GM19099 (cell line): Measurements from ENCODE around the gene CAPG.

Source experiments
- POLR2A ChIP-seq: IDR thresholded peaks from 3 replicates; pipeline ENCODE4 v1.6.1; 2011; ENCODE audit warnings: low read depth; ENCODE audit not compliant: insufficient read length; ENCODE audit errors: extremely low read depth

The CAPG gene

GRCh38 chr2:85429924-85430289 is 19.7 kb upstream of the CAPG start:
- TF ChIP-seq POLR2A: no peak

DNA sequence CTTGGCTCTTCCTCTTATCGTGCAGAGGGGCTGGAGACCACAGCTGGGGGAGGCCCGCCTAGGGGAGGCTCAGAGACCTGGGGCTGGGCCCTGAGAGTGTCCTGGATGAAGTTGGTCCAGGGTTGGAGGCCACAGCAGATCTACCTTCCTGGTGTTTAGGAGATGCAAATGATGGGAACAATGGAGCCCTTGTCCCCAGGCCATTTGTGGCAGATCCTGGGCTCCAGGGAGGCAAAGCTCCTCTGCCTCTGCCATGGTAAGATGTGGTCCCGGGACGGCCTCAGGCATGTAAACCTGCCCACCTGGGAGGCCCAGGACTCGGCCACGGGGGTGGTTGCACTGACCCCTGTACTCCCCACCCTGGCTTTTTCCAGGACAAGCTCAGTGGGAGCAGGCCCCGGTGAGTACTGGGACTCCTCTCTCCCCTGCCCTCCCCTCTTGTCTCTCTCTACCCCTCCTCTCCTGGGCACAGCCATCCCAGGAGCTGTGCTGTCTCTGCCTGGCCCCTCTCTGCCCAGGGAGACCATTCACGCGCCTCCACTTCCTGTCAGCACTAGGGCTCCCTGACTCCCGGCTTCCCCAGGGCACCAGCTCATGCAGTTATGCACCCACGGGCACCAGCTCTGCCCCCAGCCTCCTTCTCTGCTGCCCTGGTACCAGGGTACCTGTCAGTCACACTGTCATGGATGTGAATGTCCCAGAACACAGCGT is 19.2 kb upstream of the CAPG start:
- no peak for TF ChIP-seq POLR2A

GRCh38 chr2:85428343-85428881 is 18.2 kb upstream of the CAPG start:
- no peak for TF ChIP-seq POLR2A

GRCh38 chr2:85427300-85427835 is 17.2 kb upstream of the CAPG start:
- no peak for TF ChIP-seq POLR2A

DNA sequence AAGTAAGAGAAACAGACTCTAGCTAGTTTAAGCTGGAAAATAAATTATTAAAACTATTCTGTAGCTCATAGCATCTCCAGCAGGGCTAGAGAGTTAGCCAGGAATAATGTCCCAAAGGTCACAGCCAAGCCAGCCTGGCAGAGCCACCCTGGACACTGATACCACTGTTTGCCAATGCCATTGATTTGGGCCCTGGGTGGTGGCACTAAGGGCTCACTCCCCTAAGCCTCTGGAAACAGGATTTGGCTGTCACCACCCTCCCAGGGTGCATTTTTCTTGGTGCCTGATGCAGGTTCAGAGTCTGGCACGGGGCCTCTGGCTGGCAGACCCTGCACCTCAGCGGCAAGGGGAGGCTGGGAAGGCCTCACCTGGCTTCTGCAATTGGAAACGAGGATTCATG is 15.4 kb upstream of the CAPG start:
- no peak for TF ChIP-seq POLR2A

DNA sequence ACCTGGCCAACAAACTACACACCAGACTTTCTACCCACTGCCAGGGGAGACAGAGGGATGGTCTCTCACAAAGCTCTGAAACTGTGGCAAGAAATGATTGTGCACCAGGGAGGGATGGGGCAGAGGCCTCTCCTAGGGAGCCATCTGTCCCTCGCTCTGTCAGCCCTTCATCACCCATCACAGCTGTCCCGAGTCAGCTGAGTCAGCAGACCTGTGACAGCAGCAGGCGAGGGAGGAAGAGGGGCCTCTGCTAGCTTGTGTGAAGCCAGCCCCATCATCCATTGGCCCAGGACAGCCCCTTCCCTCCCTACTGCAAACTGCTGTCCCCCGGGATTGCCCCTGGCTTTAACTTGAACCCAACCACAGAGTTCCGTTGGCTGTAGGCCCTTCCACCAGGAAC is 13.4 kb upstream of the CAPG start:
- TF ChIP-seq POLR2A: no peak

- TF ChIP-seq POLR2A: no peak
These were observed 11.9 kb upstream of the CAPG start for GRCh38 chr2:85422072-85422457.

DNA sequence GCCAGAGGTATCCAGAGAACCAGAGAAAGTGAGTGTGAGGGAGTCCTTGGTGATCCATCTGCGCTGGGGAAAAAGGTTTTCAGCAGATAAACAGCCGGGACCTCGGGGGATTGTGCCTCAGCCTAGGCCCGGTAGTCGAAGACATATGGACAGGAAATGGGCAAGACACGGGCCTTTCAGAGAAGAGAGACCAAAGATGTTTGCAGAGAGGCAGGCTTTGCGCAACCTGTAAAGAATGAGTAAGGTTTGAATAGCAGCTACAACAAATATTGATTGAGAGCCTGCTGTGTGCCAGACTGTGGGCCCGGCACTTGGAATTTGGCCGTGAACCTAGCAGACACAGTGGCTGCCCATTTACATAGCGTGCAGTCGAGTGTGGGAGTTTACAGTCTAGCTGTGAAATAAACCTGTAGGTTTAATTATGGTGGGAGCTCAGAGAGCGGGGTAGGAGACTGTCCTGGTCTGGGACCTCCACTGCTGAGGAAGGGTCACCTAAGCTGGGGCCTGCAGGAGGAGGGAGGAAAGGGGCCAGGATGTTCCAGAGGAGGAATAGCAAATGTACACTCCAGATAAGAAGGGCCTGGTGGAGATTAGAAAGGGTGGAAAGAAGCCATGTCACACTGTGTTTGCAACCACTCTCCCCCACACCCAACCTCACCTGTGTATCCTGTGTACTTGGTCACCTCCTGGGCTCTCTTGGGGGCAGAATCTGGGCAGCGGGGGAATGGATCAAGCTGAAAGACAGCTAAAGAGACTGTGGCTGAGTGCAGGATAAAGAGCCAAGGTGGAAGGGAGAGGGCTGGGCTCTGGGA is 11.3 kb upstream of the CAPG start:
- TF ChIP-seq POLR2A: no peak

GRCh38 chr2:85420536-85421259 is 10.5 kb upstream of the CAPG start:
- peak; percentile 32 for TF ChIP-seq POLR2A

DNA sequence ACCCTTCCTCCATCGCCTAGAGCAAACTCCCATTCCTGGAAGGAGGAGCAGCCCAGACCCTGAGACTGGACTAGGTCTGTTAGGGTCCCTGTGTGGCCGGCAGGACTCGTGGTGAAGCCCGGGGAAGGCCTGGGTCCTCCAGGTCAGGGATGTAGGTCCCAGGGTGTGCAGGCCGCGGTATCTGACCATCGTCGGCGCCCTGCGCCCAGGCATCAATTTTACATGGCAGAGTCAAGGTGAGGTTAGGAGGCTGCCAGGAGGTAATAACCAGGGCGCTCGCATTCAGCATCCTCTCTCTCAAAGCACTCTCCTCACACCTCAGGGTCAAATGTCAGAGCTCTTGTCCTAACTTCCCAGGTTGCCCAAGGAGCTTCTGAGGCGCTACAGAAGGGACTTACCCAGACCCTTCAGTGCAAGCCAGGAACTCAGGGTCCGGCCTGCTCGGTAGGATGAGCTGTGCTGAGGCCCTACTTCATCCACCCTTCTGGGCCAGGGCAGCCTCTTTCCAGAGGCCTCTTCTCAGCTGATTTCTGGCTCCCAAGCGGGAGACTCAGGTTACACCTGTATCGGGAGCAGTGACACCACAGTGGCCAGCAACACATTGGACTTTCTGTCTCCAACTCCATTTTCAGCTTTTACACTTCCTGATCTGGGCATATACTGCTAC is 9.0 kb upstream of the CAPG start:
- no peak for TF ChIP-seq POLR2A

DNA sequence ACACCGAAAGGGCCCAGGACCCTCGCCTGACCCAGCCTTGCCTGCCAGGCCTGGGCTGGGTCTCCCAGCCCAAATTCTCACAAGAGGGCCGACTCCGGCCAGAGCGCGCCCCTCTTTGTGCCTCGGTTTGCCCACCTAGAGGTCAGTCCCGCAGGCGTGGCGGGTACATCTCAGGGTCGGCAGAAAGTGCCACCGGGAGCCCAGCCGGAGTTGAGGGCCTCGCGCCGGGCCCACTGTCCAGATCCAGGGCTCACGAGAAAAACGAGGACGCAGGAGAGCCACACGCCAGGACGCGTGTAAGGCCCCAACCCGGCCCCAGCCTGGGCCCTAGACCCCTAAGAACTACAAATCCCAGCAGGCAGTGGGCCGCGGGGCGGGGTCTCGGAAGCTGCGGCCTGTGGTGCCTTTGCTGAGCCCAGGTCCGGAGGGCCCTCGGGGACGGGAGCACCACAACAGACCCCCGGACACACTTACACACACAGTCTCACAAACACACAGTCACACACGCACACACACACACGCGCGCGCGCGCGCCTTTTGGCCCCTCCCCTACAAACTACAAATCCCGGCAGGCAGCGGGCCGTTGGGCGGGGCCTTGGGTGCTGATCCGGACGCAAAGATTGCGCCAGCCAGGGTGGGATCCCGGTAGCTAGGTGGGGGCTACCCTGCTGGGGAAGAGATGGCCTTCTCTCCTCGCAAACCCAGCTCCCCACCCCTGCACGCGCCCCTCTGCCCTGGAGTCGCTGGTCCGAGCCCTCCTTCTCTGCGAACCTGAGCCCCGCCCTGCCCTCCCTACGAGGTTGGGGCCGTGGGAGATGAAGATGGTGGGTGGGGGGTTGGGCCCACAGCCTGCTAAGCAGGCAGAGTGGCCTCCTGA is 8.2 kb upstream of the CAPG start, which contains the start of gene SH2D6:
Gene SH2D6 (plus strand): TSS at position 583 of the 877 bp plus-strand sequence. CDS start 10,752 bp downstream, outside the sequence.
- peak; percentile 73 for TF ChIP-seq POLR2A

- no peak for TF ChIP-seq POLR2A
These were observed 5.9 kb upstream of the CAPG start for GRCh38 chr2:85415980-85416650.
